SK-N-SH (cell line): ENCODE data around the gene ST3GAL2.

Source experiments
- GABPA ChIP-seq: IDR thresholded peaks from 2 replicates; pipeline ENCODE4 v1.4.0; 2012; ENCODE audit warnings: low read depth, mild to moderate bottlenecking
- REST ChIP-seq: IDR thresholded peaks from 2 replicates; pipeline ENCODE4 v1.6.1; 2012; ENCODE audit warnings: mild to moderate bottlenecking, low read depth, low read length, moderate library complexity

DNA sequence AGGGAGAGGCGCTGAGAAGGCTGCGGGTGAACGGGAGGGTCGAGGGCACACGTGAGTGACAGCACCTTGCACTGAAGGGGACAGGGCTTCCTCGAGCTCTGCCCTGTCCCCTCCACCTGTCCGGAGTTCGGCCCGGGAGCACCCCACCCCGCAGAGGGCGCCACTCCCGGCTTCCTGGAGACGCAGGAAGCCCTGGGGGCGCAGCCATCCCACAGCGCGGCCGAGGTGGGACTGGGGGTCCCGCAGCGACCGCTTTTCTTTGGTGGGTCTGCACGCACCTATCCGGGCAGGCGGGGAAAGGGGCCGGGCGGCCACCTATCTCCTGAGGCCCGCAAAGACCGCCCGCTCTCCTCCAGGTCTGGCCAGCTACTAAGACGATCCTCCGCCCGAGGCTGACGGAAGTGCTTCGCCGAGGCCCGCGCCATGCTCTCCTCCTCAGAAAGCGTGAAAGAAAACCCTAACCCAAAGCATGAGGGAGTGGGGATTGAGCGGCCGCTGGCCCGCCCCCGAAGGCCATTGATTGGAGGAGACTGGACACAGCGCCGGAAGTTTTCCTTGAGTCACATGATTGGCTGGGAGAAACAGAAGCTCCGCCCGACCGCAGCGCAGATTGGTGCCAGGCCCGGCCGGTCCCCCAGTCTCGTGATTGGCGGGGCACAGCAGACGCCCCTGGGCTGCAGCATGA is 57.8 kb downstream of the ST3GAL2 start:
- TF ChIP-seq GABPA (peak; percentile 81), REST (no peak; the same call in 1 of the 2 replicates)
